ENCODE data around the gene DLG1.

DLG1 gene

DNA sequence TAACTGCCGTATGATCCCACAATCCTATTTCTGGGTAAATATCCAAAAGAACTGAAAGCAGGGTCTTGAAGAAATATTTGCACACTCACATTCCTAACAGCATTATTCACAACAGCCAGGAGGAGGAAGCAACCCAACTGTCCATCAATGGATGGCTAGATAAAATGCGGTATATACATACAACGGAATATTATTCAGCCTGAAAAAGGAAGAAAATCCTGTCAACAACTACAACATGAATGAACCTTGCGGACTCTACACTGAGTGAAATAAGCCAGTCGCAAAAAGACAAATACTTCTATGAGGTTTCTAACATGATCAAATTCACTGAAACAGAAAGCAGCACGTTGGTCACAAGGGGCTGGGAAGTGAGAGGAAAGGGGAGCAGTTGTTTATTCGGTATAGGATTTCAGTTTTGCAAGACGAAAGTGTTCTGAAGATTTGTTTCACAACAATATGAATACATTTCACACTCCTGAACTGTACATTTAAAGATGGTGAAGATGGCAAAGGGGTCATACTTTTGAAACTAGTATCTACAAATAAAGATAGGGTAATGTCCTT lies 6.2 kb downstream of the DLG1 start:
- no peak overlapping the region for H3K4me2 ChIP-seq (ENCODE audit: low read length, poor library complexity, severe bottlenecking)
- no peak overlapping the region for H3K4me3 ChIP-seq (ENCODE audit: insufficient read depth in 1 of 2, low read depth in 1 of 2, low read length in 2 of 2)
- 95% methylated on average over 6 of the region's 8 CpGs for WGBS
- no peak overlapping the region for H3K9ac ChIP-seq (ENCODE audit: low read length)
- H3K18ac ChIP-seq (ENCODE audit: low read depth in 1 of 2, low read length in 2 of 2) = no peak overlapping the region
- H3K9me3 ChIP-seq (ENCODE audit: control insufficient read depth, low read length) = no peaks in the 10 kb centered on the region
- H3K4me1 ChIP-seq (ENCODE audit: control insufficient read depth, insufficient read depth, low read depth, low read length) = peaks cover 1% of the 10 kb centered on the region
- no peak overlapping the region for H3K4ac ChIP-seq (ENCODE audit: low read depth in 1 of 2, low read length in 2 of 2)
- no peak overlapping the region for H4K8ac ChIP-seq (ENCODE audit: low read length)
- peaks cover 9 to 60% of the 10 kb centered on the region in 2 experiments for H3K36me3 ChIP-seq (ENCODE audit: control insufficient read depth in 1 of 2, insufficient read depth in 2 of 2, low read depth in 1 of 2, low read length in 2 of 2)
- no peak overlapping the region for H2BK12ac ChIP-seq (ENCODE audit: low read length in 2 of 2)
- no peak overlapping the region for H2AFZ ChIP-seq (ENCODE audit: low read depth, low read length)
- H3K23ac ChIP-seq (ENCODE audit: low read length in 2 of 2) = no peak overlapping the region
- H3K79me1 ChIP-seq (replicated peaks; ENCODE audit: low read length, poor library complexity, severe bottlenecking) = no peaks in the 10 kb centered on the region
- H2BK5ac ChIP-seq (ENCODE audit: low read depth, low read length, poor library complexity, severe bottlenecking) = no peak overlapping the region
- H2AK5ac ChIP-seq (ENCODE audit: low read length, severe bottlenecking) = no peak overlapping the region
- DNase-seq = no peak
- H2BK120ac ChIP-seq (ENCODE audit: low read depth, low read length) = no peak overlapping the region
- H2BK15ac ChIP-seq (ENCODE audit: low read depth, poor library complexity, severe bottlenecking) = no peak overlapping the region
- no peak overlapping the region for H3K27ac ChIP-seq (ENCODE audit: low read length, poor library complexity, severe bottlenecking)
- H4K91ac ChIP-seq (ENCODE audit: low read length) = no peak overlapping the region
- H3K14ac ChIP-seq (ENCODE audit: low read length in 2 of 2) = no peak overlapping the region
- no peaks in the 10 kb centered on the region for H3K27me3 ChIP-seq (ENCODE audit: control insufficient read depth in 1 of 2, insufficient read depth in 1 of 2, low read length in 2 of 2)

DNA sequence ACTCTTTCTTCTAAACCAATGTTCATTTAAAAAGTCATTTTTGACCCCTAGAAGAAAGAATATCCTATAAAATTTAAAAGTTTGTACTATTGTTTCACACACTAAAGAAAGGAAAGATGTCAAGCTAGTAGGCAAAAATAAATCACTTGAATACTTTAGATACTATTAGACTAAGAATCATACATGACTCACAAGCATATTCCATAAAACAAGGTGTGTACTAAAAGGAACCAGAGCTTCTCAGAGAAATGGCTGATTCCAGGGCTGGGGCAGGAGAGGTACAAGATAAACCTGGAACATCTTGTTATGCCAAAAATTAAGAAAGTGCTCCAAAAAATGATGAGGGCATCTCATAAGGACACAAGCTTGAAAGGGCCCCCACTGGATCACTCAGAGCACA lies 8.7 kb downstream of the DLG1 start:
- H3K36me3 ChIP-seq (ENCODE audit: control insufficient read depth in 1 of 2, insufficient read depth in 2 of 2, low read depth in 1 of 2, low read length in 2 of 2) = peaks cover 19 to 64% of the 10 kb centered on the region in 2 experiments
- no peak overlapping the region for H4K91ac ChIP-seq (ENCODE audit: low read length)
- H3K4me3 ChIP-seq (ENCODE audit: insufficient read depth in 1 of 2, low read depth in 1 of 2, low read length in 2 of 2) = no peak overlapping the region
- no peak overlapping the region for H2BK12ac ChIP-seq (ENCODE audit: low read length in 2 of 2)
- no peak overlapping the region for H4K8ac ChIP-seq (ENCODE audit: low read length)
- H3K18ac ChIP-seq (ENCODE audit: low read depth in 1 of 2, low read length in 2 of 2) = no peak overlapping the region
- no peak overlapping the region for H3K14ac ChIP-seq (ENCODE audit: low read length in 2 of 2)
- H3K4ac ChIP-seq (ENCODE audit: low read depth in 1 of 2, low read length in 2 of 2) = no peak overlapping the region
- no peaks in the 10 kb centered on the region for H3K79me1 ChIP-seq (replicated peaks; ENCODE audit: low read length, poor library complexity, severe bottlenecking)
- H2BK15ac ChIP-seq (ENCODE audit: low read depth, poor library complexity, severe bottlenecking) = no peak overlapping the region
- peaks cover 1% of the 10 kb centered on the region for H3K4me1 ChIP-seq (ENCODE audit: control insufficient read depth, insufficient read depth, low read depth, low read length)
- no peak overlapping the region for H3K23ac ChIP-seq (ENCODE audit: low read length in 2 of 2)
- no peaks in the 10 kb centered on the region for H3K27me3 ChIP-seq (ENCODE audit: control insufficient read depth in 1 of 2, insufficient read depth in 1 of 2, low read length in 2 of 2)
- no peak overlapping the region for H2BK5ac ChIP-seq (ENCODE audit: low read depth, low read length, poor library complexity, severe bottlenecking)
- no peak overlapping the region for H2BK120ac ChIP-seq (ENCODE audit: low read depth, low read length)
- peak overlapping the region; percentile 12 for H3K27ac ChIP-seq (ENCODE audit: low read length, poor library complexity, severe bottlenecking)
- DNase-seq = no peak
- no peak overlapping the region for H2AK5ac ChIP-seq (ENCODE audit: low read length, severe bottlenecking)
- H3K4me2 ChIP-seq (ENCODE audit: low read length, poor library complexity, severe bottlenecking) = no peak overlapping the region
- H3K9ac ChIP-seq (ENCODE audit: low read length) = no peak overlapping the region
- H3K9me3 ChIP-seq (ENCODE audit: control insufficient read depth, low read length) = no peaks in the 10 kb centered on the region
- no peak overlapping the region for H2AFZ ChIP-seq (ENCODE audit: low read depth, low read length)

- H3K4me3 ChIP-seq (ENCODE audit: insufficient read depth in 1 of 2, low read depth in 1 of 2, low read length in 2 of 2) = no peak overlapping the region
- H3K4me2 ChIP-seq (ENCODE audit: low read length, poor library complexity, severe bottlenecking) = no peak overlapping the region
- H3K9me3 ChIP-seq (ENCODE audit: control insufficient read depth, low read length) = no peaks in the 10 kb centered on the region
- H3K36me3 ChIP-seq (ENCODE audit: control insufficient read depth in 1 of 2, insufficient read depth in 2 of 2, low read depth in 1 of 2, low read length in 2 of 2) = peaks cover 18 to 54% of the 10 kb centered on the region in 2 experiments
- H4K8ac ChIP-seq (ENCODE audit: low read length) = no peak overlapping the region
- H3K14ac ChIP-seq (ENCODE audit: low read length in 2 of 2) = no peak overlapping the region
- H3K4me1 ChIP-seq (ENCODE audit: control insufficient read depth, insufficient read depth, low read depth, low read length) = peaks cover 1% of the 10 kb centered on the region
- DNase-seq = no peak
- H3K23ac ChIP-seq (ENCODE audit: low read length in 2 of 2) = no peak overlapping the region
- H2AFZ ChIP-seq (ENCODE audit: low read depth, low read length) = no peak overlapping the region
- no peak overlapping the region for H2BK5ac ChIP-seq (ENCODE audit: low read depth, low read length, poor library complexity, severe bottlenecking)
- no peak overlapping the region for H2AK5ac ChIP-seq (ENCODE audit: low read length, severe bottlenecking)
- no peak overlapping the region for H3K4ac ChIP-seq (ENCODE audit: low read depth in 1 of 2, low read length in 2 of 2)
- 100% methylated on average over 2 of the region's 2 CpGs for WGBS
- H2BK15ac ChIP-seq (ENCODE audit: low read depth, poor library complexity, severe bottlenecking) = no peak overlapping the region
- no peak overlapping the region for H2BK120ac ChIP-seq (ENCODE audit: low read depth, low read length)
- H4K91ac ChIP-seq (ENCODE audit: low read length) = no peak overlapping the region
- no peak overlapping the region for H2BK12ac ChIP-seq (ENCODE audit: low read length in 2 of 2)
- H3K9ac ChIP-seq (ENCODE audit: low read length) = no peak overlapping the region
- H3K27ac ChIP-seq (ENCODE audit: low read length, poor library complexity, severe bottlenecking) = no peak overlapping the region
- no peaks in the 10 kb centered on the region for H3K79me1 ChIP-seq (replicated peaks; ENCODE audit: low read length, poor library complexity, severe bottlenecking)
- H3K18ac ChIP-seq (ENCODE audit: low read depth in 1 of 2, low read length in 2 of 2) = no peak overlapping the region
- no peaks in the 10 kb centered on the region for H3K27me3 ChIP-seq (ENCODE audit: control insufficient read depth in 1 of 2, insufficient read depth in 1 of 2, low read length in 2 of 2)
These were observed 11.7 kb downstream of the DLG1 start for GRCh38 chr3:197286678-197287077.

DNA sequence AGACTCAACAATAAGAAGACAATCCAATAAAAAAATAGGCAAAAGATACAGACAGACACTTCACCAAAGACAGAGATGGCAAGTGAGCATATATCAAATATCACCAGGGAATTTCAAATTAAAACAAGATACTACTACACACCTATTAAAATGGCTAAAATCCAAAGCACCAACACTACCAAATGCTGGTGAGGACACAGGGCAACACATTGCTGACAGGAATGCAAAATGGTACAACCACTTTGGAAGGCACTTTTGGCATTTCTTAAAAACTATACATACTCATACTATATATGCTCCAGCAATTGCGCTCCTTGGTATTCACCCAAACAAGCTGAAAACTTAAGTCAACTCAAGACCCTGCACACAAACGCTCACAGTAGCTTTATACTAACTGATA lies 12.9 kb downstream of the DLG1 start:
- no peak overlapping the region for H3K14ac ChIP-seq (ENCODE audit: low read length in 2 of 2)
- H3K23ac ChIP-seq (ENCODE audit: low read length in 2 of 2) = no peak overlapping the region
- H2BK15ac ChIP-seq (ENCODE audit: low read depth, poor library complexity, severe bottlenecking) = no peak overlapping the region
- no peak for DNase-seq
- H2BK120ac ChIP-seq (ENCODE audit: low read depth, low read length) = no peak overlapping the region
- no peak overlapping the region for H3K4me2 ChIP-seq (ENCODE audit: low read length, poor library complexity, severe bottlenecking)
- no peak overlapping the region for H2AK5ac ChIP-seq (ENCODE audit: low read length, severe bottlenecking)
- WGBS = 100% methylated on average over 1 of the region's 2 CpGs
- H3K36me3 ChIP-seq (ENCODE audit: control insufficient read depth in 1 of 2, insufficient read depth in 2 of 2, low read depth in 1 of 2, low read length in 2 of 2) = peaks cover 22 to 56% of the 10 kb centered on the region in 2 experiments
- H3K27me3 ChIP-seq (ENCODE audit: control insufficient read depth in 1 of 2, insufficient read depth in 1 of 2, low read length in 2 of 2) = no peaks in the 10 kb centered on the region
- H3K4me1 ChIP-seq (ENCODE audit: control insufficient read depth, insufficient read depth, low read depth, low read length) = peaks cover 1% of the 10 kb centered on the region
- H3K4ac ChIP-seq (ENCODE audit: low read depth in 1 of 2, low read length in 2 of 2) = no peak overlapping the region
- no peak overlapping the region for H3K18ac ChIP-seq (ENCODE audit: low read depth in 1 of 2, low read length in 2 of 2)
- H3K27ac ChIP-seq (ENCODE audit: low read length, poor library complexity, severe bottlenecking) = no peak overlapping the region
- H2BK5ac ChIP-seq (ENCODE audit: low read depth, low read length, poor library complexity, severe bottlenecking) = no peak overlapping the region
- H3K4me3 ChIP-seq (ENCODE audit: insufficient read depth in 1 of 2, low read depth in 1 of 2, low read length in 2 of 2) = no peak overlapping the region
- H3K9ac ChIP-seq (ENCODE audit: low read length) = no peak overlapping the region
- H2AFZ ChIP-seq (ENCODE audit: low read depth, low read length) = no peak overlapping the region
- H4K91ac ChIP-seq (ENCODE audit: low read length) = no peak overlapping the region
- no peak overlapping the region for H2BK12ac ChIP-seq (ENCODE audit: low read length in 2 of 2)
- H3K79me1 ChIP-seq (replicated peaks; ENCODE audit: low read length, poor library complexity, severe bottlenecking) = no peaks in the 10 kb centered on the region
- H3K9me3 ChIP-seq (ENCODE audit: control insufficient read depth, low read length) = no peaks in the 10 kb centered on the region
- no peak overlapping the region for H4K8ac ChIP-seq (ENCODE audit: low read length)
